Measurements from ENCODE around the gene MYO5C. TPM values are rescaled to one million over a fixed set of nuclear protein-coding genes. Genes with fewer than 3 reads are reported as not detected.
"Not testable (repeated sequence)": the region's sequence is repeated elsewhere in the genome, so short reads cannot be mapped to it uniquely, and the experiment has no call there.

MYO5C gene
- total RNA-seq, 1 experiment from 2014 or later: 48.1 TPM

DNA sequence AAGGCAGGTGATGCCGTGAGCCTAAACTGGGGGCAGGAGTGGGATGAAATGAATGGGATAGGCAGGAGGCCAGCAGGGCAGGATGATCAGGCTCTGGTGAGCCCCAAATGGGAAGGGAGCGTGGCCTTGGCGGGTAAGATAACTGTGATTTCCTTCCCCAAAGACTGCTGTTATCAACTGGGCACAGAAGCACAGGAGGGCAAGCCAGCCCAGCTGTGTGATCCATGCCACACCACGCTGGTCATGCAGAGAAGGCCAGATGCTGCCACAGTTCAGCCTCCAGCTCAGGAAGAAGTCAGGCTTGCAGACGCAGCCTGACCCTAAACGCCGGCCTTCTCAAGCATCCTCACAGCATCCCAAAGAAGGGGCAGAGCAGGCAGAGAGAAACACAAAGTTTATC, 52.3 kb downstream of the MYO5C start:
- intact Hi-C loops (cut with micrococcal nuclease; ENCODE audit: unreplicated experiment): no loop called here
- Mint-ChIP-seq H3K4me1 (ENCODE audit: low read depth, unreplicated experiment) (no peaks in the 10 kb centered on the region), H3K27ac (ENCODE audit: unreplicated experiment) (no peak overlapping the region), H3K9me3 (ENCODE audit: low read depth, unreplicated experiment) (no peaks in the 10 kb centered on the region), H3K36me3 (ENCODE audit: insufficient read depth, unreplicated experiment) (peaks cover 19% of the 10 kb centered on the region), H3K4me3 (ENCODE audit: low read depth, unreplicated experiment) (no peak overlapping the region), H3K27me3 (ENCODE audit: unreplicated experiment) (no peaks in the 10 kb centered on the region)
- CTCF ChIA-PET: no interaction called here
- no peak for DNase-seq
- no TSS peak for BruUV-seq (replicated peaks)
- TF ChIP-seq, protein P1, sequence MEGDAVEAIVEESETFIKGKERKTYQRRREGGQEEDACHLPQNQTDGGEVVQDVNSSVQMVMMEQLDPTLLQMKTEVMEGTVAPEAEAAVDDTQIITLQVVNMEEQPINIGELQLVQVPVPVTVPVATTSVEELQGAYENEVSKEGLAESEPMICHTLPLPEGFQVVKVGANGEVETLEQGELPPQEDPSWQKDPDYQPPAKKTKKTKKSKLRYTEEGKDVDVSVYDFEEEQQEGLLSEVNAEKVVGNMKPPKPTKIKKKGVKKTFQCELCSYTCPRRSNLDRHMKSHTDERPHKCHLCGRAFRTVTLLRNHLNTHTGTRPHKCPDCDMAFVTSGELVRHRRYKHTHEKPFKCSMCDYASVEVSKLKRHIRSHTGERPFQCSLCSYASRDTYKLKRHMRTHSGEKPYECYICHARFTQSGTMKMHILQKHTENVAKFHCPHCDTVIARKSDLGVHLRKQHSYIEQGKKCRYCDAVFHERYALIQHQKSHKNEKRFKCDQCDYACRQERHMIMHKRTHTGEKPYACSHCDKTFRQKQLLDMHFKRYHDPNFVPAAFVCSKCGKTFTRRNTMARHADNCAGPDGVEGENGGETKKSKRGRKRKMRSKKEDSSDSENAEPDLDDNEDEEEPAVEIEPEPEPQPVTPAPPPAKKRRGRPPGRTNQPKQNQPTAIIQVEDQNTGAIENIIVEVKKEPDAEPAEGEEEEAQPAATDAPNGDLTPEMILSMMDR (IDR thresholded peaks at IDR 0.05; ENCODE audit: unreplicated experiment): no peak

DNA sequence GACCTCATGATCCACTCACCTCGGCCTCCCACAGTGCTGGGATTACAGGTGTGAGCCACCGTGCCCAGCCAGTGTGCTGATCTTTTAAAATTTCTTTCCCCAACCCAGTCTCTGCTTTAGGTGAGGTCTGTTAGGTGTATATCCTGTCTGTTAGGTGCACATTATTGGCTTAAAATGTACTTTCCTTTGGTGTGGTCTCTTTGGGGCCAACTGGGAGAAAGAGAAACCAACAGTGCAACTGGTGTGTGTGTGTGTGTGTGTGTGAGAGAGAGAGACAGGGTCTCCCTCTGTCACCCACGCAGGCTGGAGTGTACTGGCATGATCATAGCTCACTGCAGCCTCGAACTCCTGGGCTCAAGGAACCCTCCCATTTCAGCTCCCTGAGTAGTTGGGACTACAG, 54.1 kb downstream of the MYO5C start:
- no peak for DNase-seq
- H3K9me3 Mint-ChIP-seq (ENCODE audit: low read depth, unreplicated experiment): no peaks in the 10 kb centered on the region
- no peak overlapping the region for H3K4me3 Mint-ChIP-seq (ENCODE audit: low read depth, unreplicated experiment)
- CTCF ChIA-PET: interaction anchor here (1.0 kb wide), 1 partner anchor 15 kb away, joined by 3 read pairs; no protein-coding TSS in a partner anchor
- no peak overlapping the region for H3K27ac Mint-ChIP-seq (ENCODE audit: unreplicated experiment)
- no peaks in the 10 kb centered on the region for H3K27me3 Mint-ChIP-seq (ENCODE audit: unreplicated experiment)
- intact Hi-C loops (cut with micrococcal nuclease; ENCODE audit: unreplicated experiment): no loop called here
- BruUV-seq (replicated peaks): no TSS peak
- peaks cover 20% of the 10 kb centered on the region for H3K36me3 Mint-ChIP-seq (ENCODE audit: insufficient read depth, unreplicated experiment)
- H3K4me1 Mint-ChIP-seq (ENCODE audit: low read depth, unreplicated experiment): no peaks in the 10 kb centered on the region
- TF ChIP-seq, protein P1 (IDR thresholded peaks at IDR 0.05; ENCODE audit: unreplicated experiment): no peak

GRCh38 chr15:52240166-52240565, 55.4 kb downstream of the MYO5C start:
- H3K9me3 Mint-ChIP-seq (ENCODE audit: low read depth, unreplicated experiment): no peaks in the 10 kb centered on the region
- DNase-seq: no peak
- no peaks in the 10 kb centered on the region for H3K4me1 Mint-ChIP-seq (ENCODE audit: low read depth, unreplicated experiment)
- H3K27ac Mint-ChIP-seq (ENCODE audit: unreplicated experiment): no peak overlapping the region
- intact Hi-C loops (cut with micrococcal nuclease; ENCODE audit: unreplicated experiment): no loop called here
- H3K36me3 Mint-ChIP-seq (ENCODE audit: insufficient read depth, unreplicated experiment): peaks cover 24% of the 10 kb centered on the region
- BruUV-seq (replicated peaks): no TSS peak
- no peaks in the 10 kb centered on the region for H3K27me3 Mint-ChIP-seq (ENCODE audit: unreplicated experiment)
- TF ChIP-seq, protein P1 (IDR thresholded peaks at IDR 0.05; ENCODE audit: unreplicated experiment): no peak
- no peak overlapping the region for H3K4me3 Mint-ChIP-seq (ENCODE audit: low read depth, unreplicated experiment)
- CTCF ChIA-PET: no interaction called here

GRCh38 chr15:52238989-52239525, 56.5 kb downstream of the MYO5C start:
- DNase-seq; H3K27ac Mint-ChIP-seq (ENCODE audit: unreplicated experiment); H3K4me3 Mint-ChIP-seq (ENCODE audit: low read depth, unreplicated experiment); H3K27me3 Mint-ChIP-seq (ENCODE audit: unreplicated experiment); H3K9me3 Mint-ChIP-seq (ENCODE audit: low read depth, unreplicated experiment); H3K4me1 Mint-ChIP-seq (ENCODE audit: low read depth, unreplicated experiment); BruUV-seq (replicated peaks); intact Hi-C loops (cut with micrococcal nuclease; ENCODE audit: unreplicated experiment): not testable (repeated sequence)
- H3K36me3 Mint-ChIP-seq (ENCODE audit: insufficient read depth, unreplicated experiment): peaks cover 17% of the 10 kb centered on the region
- CTCF ChIA-PET: interaction anchor here (0.8 kb wide), 1 partner anchor 12 kb away, joined by 3 read pairs; no protein-coding TSS in a partner anchor

DNA sequence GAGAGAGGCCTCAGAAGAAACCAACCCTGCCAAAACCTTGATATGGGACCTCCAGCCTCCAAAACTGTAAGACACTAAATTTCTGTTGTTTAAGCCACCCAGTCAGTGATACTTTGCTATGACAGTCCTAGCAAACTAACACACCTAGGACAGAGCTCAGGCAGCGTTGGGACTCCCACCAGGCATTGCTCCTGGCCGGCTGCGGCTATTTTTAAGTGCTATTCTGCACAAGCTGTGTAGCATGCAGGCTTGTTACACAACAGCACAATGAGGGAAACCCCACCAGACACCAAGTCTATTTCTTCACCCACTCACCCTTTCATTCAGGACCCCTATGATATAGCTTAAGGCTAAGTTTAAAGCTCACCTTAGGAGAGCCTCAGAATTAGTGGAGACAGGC, 57.5 kb downstream of the MYO5C start:
- no peak for DNase-seq
- intact Hi-C loops (cut with micrococcal nuclease; ENCODE audit: unreplicated experiment): no loop called here
- Mint-ChIP-seq H3K27ac (ENCODE audit: unreplicated experiment) (no peak overlapping the region), H3K36me3 (ENCODE audit: insufficient read depth, unreplicated experiment) (peaks cover 26% of the 10 kb centered on the region), H3K4me1 (ENCODE audit: low read depth, unreplicated experiment) (no peaks in the 10 kb centered on the region), H3K9me3 (ENCODE audit: low read depth, unreplicated experiment) (no peaks in the 10 kb centered on the region), H3K4me3 (ENCODE audit: low read depth, unreplicated experiment) (no peak overlapping the region), H3K27me3 (ENCODE audit: unreplicated experiment) (no peaks in the 10 kb centered on the region)
- CTCF ChIA-PET: no interaction called here
- BruUV-seq (replicated peaks): no TSS peak
- TF ChIP-seq, protein P1 (IDR thresholded peaks at IDR 0.05; ENCODE audit: unreplicated experiment): no peak

All from Calu3 (cell line).